ENCODE results near the gene AUTS2. TPM values are rescaled to one million over a fixed set of nuclear protein-coding genes. Genes with fewer than 3 reads are reported as not detected.

Gene AUTS2
- total RNA-seq, 6 experiments from 2014 or later: 10.4 to 32.0 (median 19.3) TPM

- WGBS (ENCODE audit: insufficient coverage, low coverage, low lambda C conversion rate, missing lambda C conversion rate): 33% methylated on average over 1 of the region's 1 CpG
- Histone ChIP-seq H3K9me3 (no peaks in the 10 kb centered on the region), H3K27ac (no peak overlapping the region), H3K36me3 (no peaks in the 10 kb centered on the region), H3K27me3 (no peaks in the 10 kb centered on the region), H3K4me3 (no peak overlapping the region), H3K4me1 (no peaks in the 10 kb centered on the region)
- ATAC-seq: no peak
- DNase-seq: no peak
- intact Hi-C loops (cut with DNase I): no loop called here
- TF ChIP-seq POLR2A (IDR thresholded peaks at IDR 0.05) (no peak), CTCF (IDR thresholded peaks at IDR 0.05) (no peak)
These were observed 891.5 kb downstream of the AUTS2 start for GRCh38 chr7:70489813-70490212.

- intact Hi-C loops (cut with DNase I): no loop called here
- H3K4me3 ChIP-seq: no peak overlapping the region
- ATAC-seq (no peak), DNase-seq (no peak)
- no peaks in the 10 kb centered on the region for H3K36me3 ChIP-seq
- no peaks in the 10 kb centered on the region for H3K4me1 ChIP-seq
- 81% methylated on average over 3 of the region's 7 CpGs for WGBS (ENCODE audit: insufficient coverage, low coverage, low lambda C conversion rate, missing lambda C conversion rate)
- TF ChIP-seq CTCF (IDR thresholded peaks at IDR 0.05) (no peak), POLR2A (IDR thresholded peaks at IDR 0.05) (no peak)
- no peak overlapping the region for H3K27ac ChIP-seq
- no peaks in the 10 kb centered on the region for H3K9me3 ChIP-seq
- H3K27me3 ChIP-seq: no peaks in the 10 kb centered on the region
These were observed 894.4 kb downstream of the AUTS2 start for GRCh38 chr7:70492625-70493024.

- Histone ChIP-seq H3K4me1 (no peaks in the 10 kb centered on the region), H3K36me3 (no peaks in the 10 kb centered on the region), H3K27me3 (no peaks in the 10 kb centered on the region), H3K27ac (no peak overlapping the region), H3K4me3 (no peak overlapping the region), H3K9me3 (no peaks in the 10 kb centered on the region)
- ATAC-seq (no peak), DNase-seq (no peak)
- TF ChIP-seq CTCF (IDR thresholded peaks at IDR 0.05) (no peak), POLR2A (IDR thresholded peaks at IDR 0.05) (no peak)
- WGBS (ENCODE audit: insufficient coverage, low coverage, low lambda C conversion rate, missing lambda C conversion rate): 97% methylated on average over 2 of the region's 6 CpGs
- intact Hi-C loops (cut with DNase I): no loop called here
These were observed 896.2 kb downstream of the AUTS2 start for GRCh38 chr7:70494225-70495032.

GRCh38 chr7:70495033-70495376 lies 896.7 kb downstream of the AUTS2 start:
- no peaks in the 10 kb centered on the region for H3K9me3 ChIP-seq
- no peak overlapping the region for H3K27ac ChIP-seq
- WGBS (ENCODE audit: insufficient coverage, low coverage, low lambda C conversion rate, missing lambda C conversion rate): 100% methylated on average over 3 of the region's 3 CpGs
- DNase-seq (no peak), ATAC-seq (no peak)
- H3K4me3 ChIP-seq: no peak overlapping the region
- H3K36me3 ChIP-seq: no peaks in the 10 kb centered on the region
- H3K27me3 ChIP-seq: no peaks in the 10 kb centered on the region
- intact Hi-C loops (cut with DNase I): no loop called here
- TF ChIP-seq CTCF (IDR thresholded peaks at IDR 0.05): no peak
- no peak for TF ChIP-seq POLR2A (IDR thresholded peaks at IDR 0.05)
- H3K4me1 ChIP-seq: no peaks in the 10 kb centered on the region
